ENCODE data around the gene DOCK3. TPM values are rescaled to one million over a fixed set of nuclear protein-coding genes. Genes with fewer than 3 reads are reported as not detected.

The DOCK3 gene
- total RNA-seq, 1 experiment from 2014 or later = 8.3 TPM

DNA sequence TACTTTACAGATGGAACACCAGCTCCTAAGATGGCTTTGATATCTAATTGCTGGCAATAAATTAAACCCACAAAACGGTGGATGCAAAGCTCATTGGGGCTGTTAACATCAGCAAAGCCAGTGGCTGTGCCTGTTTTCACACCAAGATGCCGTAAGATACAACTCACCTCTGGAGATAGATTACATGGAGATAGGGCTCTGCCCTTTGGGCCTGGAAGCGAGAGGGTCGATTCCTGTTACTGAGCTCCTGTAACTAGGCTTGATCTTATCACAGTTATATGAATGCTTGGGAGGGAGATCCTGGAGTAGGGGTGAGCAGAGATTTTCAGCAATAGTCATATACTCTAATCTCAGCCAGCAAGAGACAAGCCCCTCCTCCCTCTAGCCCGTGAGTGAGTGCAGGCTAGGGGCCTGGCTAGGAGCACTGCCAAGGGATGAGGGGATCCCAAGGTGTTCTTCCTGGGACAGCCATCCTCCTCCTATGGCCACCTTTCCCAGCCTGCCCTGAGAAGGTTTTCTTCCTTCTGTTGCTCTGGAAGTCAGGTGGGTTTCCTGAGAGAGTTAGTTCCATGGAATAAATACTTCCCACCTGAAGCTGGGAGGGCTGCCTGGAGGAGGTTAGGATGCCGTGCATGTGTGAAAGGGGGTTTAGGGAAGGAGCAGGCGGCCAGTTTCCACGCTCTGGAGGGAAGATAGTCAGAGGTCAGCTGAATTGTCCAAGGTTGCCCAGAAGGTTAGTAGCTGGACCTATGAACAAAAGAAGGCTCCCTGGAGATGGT, 18.1 kb upstream of the DOCK3 start:
- no CpG with 5 or more reads among the region's 8 CpGs for WGBS (ENCODE audit: extremely low coverage, insufficient read length, low lambda C conversion rate)
- Histone ChIP-seq H2BK20ac (ENCODE audit: low read depth, low read length, poor library complexity, severe bottlenecking) (no peak overlapping the region), H2BK12ac (ENCODE audit: insufficient read length, low read depth, low read length) (no peak overlapping the region), H4K20me1 (ENCODE audit: control insufficient read depth, insufficient read depth, insufficient read length) (no peaks in the 10 kb centered on the region), H3K4me2 (ENCODE audit: insufficient read depth, insufficient read length, low read length) (no peak overlapping the region), H3K4me1 (ENCODE audit: insufficient read depth, low read length) (peaks cover 5% of the 10 kb centered on the region; the same call in 1 of the 2 replicates), H3K14ac (ENCODE audit: insufficient read depth, low read length) (no peak overlapping the region), H3K23me2 (ENCODE audit: insufficient read length, low read depth, low read length, poor library complexity, severe bottlenecking) (no peaks in the 10 kb centered on the region), H3K79me2 (ENCODE audit: insufficient read depth, low read length) (no peaks in the 10 kb centered on the region), H4K91ac (ENCODE audit: insufficient read length, low read depth, low read length) (no peak overlapping the region), H3K27me3 (ENCODE audit: insufficient read depth, low read length) (no peaks in the 10 kb centered on the region), H3K27ac (ENCODE audit: insufficient read length, low read depth, low read length) (no peak overlapping the region), H4K8ac (replicated peaks; ENCODE audit: insufficient read length, low read depth, low read length) (no peak overlapping the region), H2AFZ (ENCODE audit: low read length) (no peak overlapping the region), H3T11ph (ENCODE audit: low read length) (no peak overlapping the region), H2BK5ac (ENCODE audit: insufficient read length, low read length) (no peak overlapping the region), H2BK15ac (ENCODE audit: low read depth, low read length) (no peak overlapping the region), H3K18ac (ENCODE audit: insufficient read length, low read depth, low read length) (no peak overlapping the region), H4K5ac (ENCODE audit: insufficient read length, low read depth, low read length) (no peak overlapping the region), H3K23ac (ENCODE audit: insufficient read length, low read depth, low read length) (no peak overlapping the region), H3K56ac (ENCODE audit: insufficient read length, low read depth, low read length) (no peak overlapping the region), H2AK5ac (ENCODE audit: insufficient read length, low read length) (no peak overlapping the region), H3K9ac (ENCODE audit: extremely low read depth, insufficient read length, low read length) (no peak overlapping the region), H3K79me1 (ENCODE audit: insufficient read depth, low read depth, low read length, poor library complexity, severe bottlenecking) (no peaks in the 10 kb centered on the region), H2BK120ac (ENCODE audit: low read depth, low read length, poor library complexity, severe bottlenecking) (no peak overlapping the region), H3K9me3 (ENCODE audit: control insufficient read depth, low read depth, low read length) (no peaks in the 10 kb centered on the region), H3K4ac (ENCODE audit: low read depth, low read length) (no peak overlapping the region)
- Mint-ChIP-seq H3K36me3 (ENCODE audit: insufficient read depth in 1 of 3, low read depth in 3 of 3) (no peaks in the 10 kb centered on the region; a peak in 1 of 7 replicates), H3K9me3 (no peaks in the 10 kb centered on the region), H3K4me3 (no peak overlapping the region), H3K27ac (no peak overlapping the region), H3K4me1 (peaks cover 11% of the 10 kb centered on the region in 2 experiments), H3K27me3 (ENCODE audit: low read depth) (peaks cover 24% of the 10 kb centered on the region)
- TF ChIP-seq, protein P1, sequence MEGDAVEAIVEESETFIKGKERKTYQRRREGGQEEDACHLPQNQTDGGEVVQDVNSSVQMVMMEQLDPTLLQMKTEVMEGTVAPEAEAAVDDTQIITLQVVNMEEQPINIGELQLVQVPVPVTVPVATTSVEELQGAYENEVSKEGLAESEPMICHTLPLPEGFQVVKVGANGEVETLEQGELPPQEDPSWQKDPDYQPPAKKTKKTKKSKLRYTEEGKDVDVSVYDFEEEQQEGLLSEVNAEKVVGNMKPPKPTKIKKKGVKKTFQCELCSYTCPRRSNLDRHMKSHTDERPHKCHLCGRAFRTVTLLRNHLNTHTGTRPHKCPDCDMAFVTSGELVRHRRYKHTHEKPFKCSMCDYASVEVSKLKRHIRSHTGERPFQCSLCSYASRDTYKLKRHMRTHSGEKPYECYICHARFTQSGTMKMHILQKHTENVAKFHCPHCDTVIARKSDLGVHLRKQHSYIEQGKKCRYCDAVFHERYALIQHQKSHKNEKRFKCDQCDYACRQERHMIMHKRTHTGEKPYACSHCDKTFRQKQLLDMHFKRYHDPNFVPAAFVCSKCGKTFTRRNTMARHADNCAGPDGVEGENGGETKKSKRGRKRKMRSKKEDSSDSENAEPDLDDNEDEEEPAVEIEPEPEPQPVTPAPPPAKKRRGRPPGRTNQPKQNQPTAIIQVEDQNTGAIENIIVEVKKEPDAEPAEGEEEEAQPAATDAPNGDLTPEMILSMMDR (conservative IDR thresholded peaks at IDR 0.05) = no peak
- no peak for DNase-seq

Data from H9 (cell line).